ENCODE measurements around the gene ANKS4B. TPM values are rescaled to one million over a fixed set of nuclear protein-coding genes. Genes with fewer than 3 reads are reported as not detected.
"Not testable (repeated sequence)": the region's sequence is repeated elsewhere in the genome, so short reads cannot be mapped to it uniquely, and the experiment has no call there.

ANKS4B gene
- total RNA-seq, 3 donors from 2014 or later (not counting 1 experiment from before 2014, with no cell fraction given): 0.10 TPM; not detected in 2

DNA sequence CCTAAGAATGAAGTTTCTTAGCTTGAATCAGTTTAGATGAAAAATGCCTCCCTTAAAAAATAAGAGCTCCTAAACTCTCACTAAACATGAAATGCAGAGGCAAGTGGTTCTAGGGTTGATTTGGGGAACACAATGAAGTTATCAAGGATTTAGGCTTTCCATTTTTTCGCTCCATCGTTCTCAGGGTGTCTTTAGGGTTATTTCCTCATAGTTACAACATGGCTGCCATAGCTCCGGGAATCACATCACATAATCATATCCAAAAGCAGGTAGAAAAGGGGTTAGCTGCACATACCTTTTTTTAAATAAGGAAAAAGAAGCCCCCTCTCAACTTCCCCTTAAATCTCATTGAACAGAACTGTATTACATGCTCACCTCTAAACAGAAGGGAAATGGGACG lies 43.5 kb upstream of the ANKS4B start:
- no peaks in the 10 kb centered on the region for H3K36me3 Mint-ChIP-seq
- no peak overlapping the region for H3K27ac Mint-ChIP-seq
- no peak overlapping the region for H3K27ac ChIP-seq (ENCODE audit: low read length)
- H3K4me3 Mint-ChIP-seq: no peak overlapping the region
- intact Hi-C loops (cut with micrococcal nuclease): no loop called here
- no peak for ATAC-seq
- no peaks in the 10 kb centered on the region for H3K36me3 ChIP-seq (ENCODE audit: control insufficient read depth, insufficient read depth, low read length)
- H3K9me3 ChIP-seq (ENCODE audit: control insufficient read depth, insufficient read depth, low read length): peaks cover 6% of the 10 kb centered on the region
- peaks cover 11 to 17% of the 10 kb centered on the region in 2 donors for H3K27me3 Mint-ChIP-seq (ENCODE audit: low read depth in 2 of 2)
- no peak overlapping the region for H3K4me3 ChIP-seq (ENCODE audit: low read length)
- H3K4me1 ChIP-seq (ENCODE audit: control insufficient read depth, insufficient read depth, low read length): peaks cover 7% of the 10 kb centered on the region
- TF ChIP-seq, protein P1, sequence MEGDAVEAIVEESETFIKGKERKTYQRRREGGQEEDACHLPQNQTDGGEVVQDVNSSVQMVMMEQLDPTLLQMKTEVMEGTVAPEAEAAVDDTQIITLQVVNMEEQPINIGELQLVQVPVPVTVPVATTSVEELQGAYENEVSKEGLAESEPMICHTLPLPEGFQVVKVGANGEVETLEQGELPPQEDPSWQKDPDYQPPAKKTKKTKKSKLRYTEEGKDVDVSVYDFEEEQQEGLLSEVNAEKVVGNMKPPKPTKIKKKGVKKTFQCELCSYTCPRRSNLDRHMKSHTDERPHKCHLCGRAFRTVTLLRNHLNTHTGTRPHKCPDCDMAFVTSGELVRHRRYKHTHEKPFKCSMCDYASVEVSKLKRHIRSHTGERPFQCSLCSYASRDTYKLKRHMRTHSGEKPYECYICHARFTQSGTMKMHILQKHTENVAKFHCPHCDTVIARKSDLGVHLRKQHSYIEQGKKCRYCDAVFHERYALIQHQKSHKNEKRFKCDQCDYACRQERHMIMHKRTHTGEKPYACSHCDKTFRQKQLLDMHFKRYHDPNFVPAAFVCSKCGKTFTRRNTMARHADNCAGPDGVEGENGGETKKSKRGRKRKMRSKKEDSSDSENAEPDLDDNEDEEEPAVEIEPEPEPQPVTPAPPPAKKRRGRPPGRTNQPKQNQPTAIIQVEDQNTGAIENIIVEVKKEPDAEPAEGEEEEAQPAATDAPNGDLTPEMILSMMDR (IDR thresholded peaks at IDR 0.05): no peak
- H3K27me3 ChIP-seq (ENCODE audit: control insufficient read depth, insufficient read depth, low read length): peaks cover 2% of the 10 kb centered on the region
- no peaks in the 10 kb centered on the region for H3K9me3 Mint-ChIP-seq
- peaks cover 5% of the 10 kb centered on the region in 2 donors for H3K4me1 Mint-ChIP-seq
- no peak for DNase-seq
- 100% methylated on average over 1 of the region's 4 CpGs for WGBS (ENCODE audit: insufficient coverage)

DNA sequence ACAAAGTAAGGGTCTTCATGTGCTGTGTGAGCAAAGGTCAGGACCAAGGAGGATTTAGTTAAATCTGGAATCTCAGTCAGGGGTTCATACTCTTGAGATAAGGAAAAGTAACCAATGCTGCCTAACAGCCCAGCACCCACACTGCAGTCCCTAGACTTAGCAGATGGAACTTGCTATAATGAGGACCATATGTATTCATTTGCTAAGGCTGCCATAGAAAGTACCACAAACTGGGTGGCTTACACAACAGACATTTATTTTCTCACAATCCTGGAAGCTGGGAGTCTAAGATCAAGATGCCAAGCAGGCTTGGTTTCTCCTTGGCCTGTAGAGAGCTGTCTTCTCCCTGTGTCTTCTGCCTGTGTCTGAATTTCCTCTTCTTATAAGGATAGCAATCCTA lies 42.9 kb upstream of the ANKS4B start:
- intact Hi-C loops (cut with micrococcal nuclease): no loop called here
- no peaks in the 10 kb centered on the region for H3K36me3 Mint-ChIP-seq
- no peak overlapping the region for H3K4me3 ChIP-seq (ENCODE audit: low read length)
- ATAC-seq (no peak), DNase-seq (no peak)
- H3K36me3 ChIP-seq (ENCODE audit: control insufficient read depth, insufficient read depth, low read length): no peaks in the 10 kb centered on the region
- peaks cover 12 to 18% of the 10 kb centered on the region in 2 donors for H3K27me3 Mint-ChIP-seq (ENCODE audit: low read depth in 2 of 2)
- peaks cover 5% of the 10 kb centered on the region in 2 donors for H3K4me1 Mint-ChIP-seq
- H3K9me3 ChIP-seq (ENCODE audit: control insufficient read depth, insufficient read depth, low read length): peaks cover 6% of the 10 kb centered on the region
- H3K4me3 Mint-ChIP-seq: no peak overlapping the region
- no peaks in the 10 kb centered on the region for H3K9me3 Mint-ChIP-seq
- peaks cover 2% of the 10 kb centered on the region for H3K27me3 ChIP-seq (ENCODE audit: control insufficient read depth, insufficient read depth, low read length)
- H3K27ac ChIP-seq (ENCODE audit: low read length): no peak overlapping the region
- H3K4me1 ChIP-seq (ENCODE audit: control insufficient read depth, insufficient read depth, low read length): peaks cover 7% of the 10 kb centered on the region
- TF ChIP-seq, protein P1 (IDR thresholded peaks at IDR 0.05): no peak
- no peak overlapping the region for H3K27ac Mint-ChIP-seq

GRCh38 chr16:21192991-21193390 lies 40.5 kb upstream of the ANKS4B start:
- Mint-ChIP-seq H3K27me3 (ENCODE audit: low read depth in 2 of 2) (peaks cover 12 to 18% of the 10 kb centered on the region in 2 donors), H3K36me3 (no peaks in the 10 kb centered on the region), H3K9me3 (no peaks in the 10 kb centered on the region), H3K4me3 (no peak overlapping the region), H3K27ac (no peak overlapping the region), H3K4me1 (peaks cover 5% of the 10 kb centered on the region in 2 donors)
- H3K9me3 ChIP-seq (ENCODE audit: control insufficient read depth, insufficient read depth, low read length): peaks cover 6% of the 10 kb centered on the region
- TF ChIP-seq, protein P1 (IDR thresholded peaks at IDR 0.05): no peak
- no peak overlapping the region for H3K27ac ChIP-seq (ENCODE audit: low read length)
- H3K36me3 ChIP-seq (ENCODE audit: control insufficient read depth, insufficient read depth, low read length): no peaks in the 10 kb centered on the region
- DNase-seq: no peak
- no peak for ATAC-seq
- intact Hi-C loops (cut with micrococcal nuclease): no loop called here
- H3K27me3 ChIP-seq (ENCODE audit: control insufficient read depth, insufficient read depth, low read length): peaks cover 4% of the 10 kb centered on the region
- peaks cover 7% of the 10 kb centered on the region for H3K4me1 ChIP-seq (ENCODE audit: control insufficient read depth, insufficient read depth, low read length)
- no peak overlapping the region for H3K4me3 ChIP-seq (ENCODE audit: low read length)
- WGBS (ENCODE audit: insufficient coverage): 91% methylated on average over 1 of the region's 1 CpG

- Mint-ChIP-seq H3K36me3 (no peaks in the 10 kb centered on the region), H3K9me3 (no peaks in the 10 kb centered on the region), H3K27me3 (ENCODE audit: low read depth in 2 of 2) (peaks cover 12 to 16% of the 10 kb centered on the region in 2 donors), H3K4me1 (no peaks in the 10 kb centered on the region), H3K4me3 (no peak overlapping the region), H3K27ac (no peak overlapping the region)
- H3K9me3 ChIP-seq (ENCODE audit: control insufficient read depth, insufficient read depth, low read length): peaks cover 6% of the 10 kb centered on the region
- TF ChIP-seq, protein P1 (IDR thresholded peaks at IDR 0.05): no peak
- ATAC-seq (no peak), DNase-seq (no peak)
- H3K27me3 ChIP-seq (ENCODE audit: control insufficient read depth, insufficient read depth, low read length): peaks cover 2% of the 10 kb centered on the region
- no peak overlapping the region for H3K4me3 ChIP-seq (ENCODE audit: low read length)
- no peaks in the 10 kb centered on the region for H3K4me1 ChIP-seq (ENCODE audit: control insufficient read depth, insufficient read depth, low read length)
- WGBS (ENCODE audit: insufficient coverage): 50% methylated on average over 6 of the region's 6 CpGs
- H3K36me3 ChIP-seq (ENCODE audit: control insufficient read depth, insufficient read depth, low read length): no peaks in the 10 kb centered on the region
- H3K27ac ChIP-seq (ENCODE audit: low read length): no peak overlapping the region
- intact Hi-C loops (cut with micrococcal nuclease): no loop called here
These were observed 38.7 kb upstream of the ANKS4B start for GRCh38 chr16:21194771-21195301.

DNA sequence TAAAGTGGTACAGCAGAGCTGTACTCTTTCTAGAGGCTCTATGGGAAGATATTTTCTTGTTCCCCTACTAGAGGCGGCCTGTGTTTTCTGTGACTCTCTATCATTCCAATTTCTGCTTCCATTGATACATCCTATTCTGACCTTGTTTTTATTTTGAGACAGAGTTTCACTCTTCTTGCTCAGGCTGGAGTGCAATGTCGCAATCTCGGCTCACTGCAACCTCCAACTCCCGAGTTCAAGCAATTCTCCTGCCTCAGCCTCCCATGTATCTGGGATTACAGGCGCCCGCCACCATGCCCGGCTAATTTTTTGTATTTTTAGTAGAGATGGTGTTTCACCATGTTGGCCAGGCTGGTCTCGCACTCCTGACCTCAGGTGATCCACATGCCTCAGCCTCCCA lies 38.2 kb upstream of the ANKS4B start:
- H3K27me3 ChIP-seq (ENCODE audit: control insufficient read depth, insufficient read depth, low read length); H3K4me1 Mint-ChIP-seq; intact Hi-C loops (cut with micrococcal nuclease); H3K4me1 ChIP-seq (ENCODE audit: control insufficient read depth, insufficient read depth, low read length); DNase-seq; H3K36me3 ChIP-seq (ENCODE audit: control insufficient read depth, insufficient read depth, low read length); ATAC-seq; H3K4me3 Mint-ChIP-seq; H3K27ac ChIP-seq (ENCODE audit: low read length); H3K4me3 ChIP-seq (ENCODE audit: low read length); H3K9me3 ChIP-seq (ENCODE audit: control insufficient read depth, insufficient read depth, low read length); H3K27ac Mint-ChIP-seq; H3K9me3 Mint-ChIP-seq; H3K36me3 Mint-ChIP-seq: not testable (repeated sequence)
- H3K27me3 Mint-ChIP-seq (ENCODE audit: low read depth in 2 of 2): peaks cover 14 to 18% of the 10 kb centered on the region in 2 donors
- 90% methylated on average over 8 of the region's 8 CpGs for WGBS (ENCODE audit: insufficient coverage)

Measured in natural killer cell (primary cell).